ENCODE results near the gene KLRC4.

- TF ChIP-seq POLR2AphosphoS5 (IDR thresholded peaks at IDR 0.05; ENCODE audit: low read depth, low read length) (no peak), SIN3A (IDR thresholded peaks at IDR 0.05; ENCODE audit: borderline replicate concordance, insufficient read depth, low read length) (no peak)
Measured at GRCh38 chr12:10372559-10372958, 37.0 kb downstream of the KLRC4 start.

Data from PFSK-1 (cell line).